ENCODE results near the gene TUBA1C. TPM values are rescaled to one million over a fixed set of nuclear protein-coding genes. Genes with fewer than 3 reads are reported as not detected.

The TUBA1C gene
- total RNA-seq, 1 donor = 321 TPM

GRCh38 chr12:49295082-49295936 lies 30.4 kb downstream of the TUBA1C start, which contains the start of gene PRPH:
TSS of gene PRPH (plus strand) at chr12:49295147. CDS start at chr12:49295201, 54 bp downstream.
- Histone ChIP-seq H3K79me2 (ENCODE audit: insufficient read depth, low read length) (no peaks in the 10 kb centered on the region), H3K9me3 (ENCODE audit: low read depth, low read length) (no peaks in the 10 kb centered on the region), H3K4me3 (ENCODE audit: insufficient read depth, low read length) (no peak within 1 kb of the TSS), H3K27ac (ENCODE audit: low read depth, low read length) (no peak within 1 kb of the TSS), H3K4me1 (ENCODE audit: insufficient read depth, low read length) (no peaks in the 10 kb centered on the region), H3K36me3 (ENCODE audit: insufficient read depth, low read length) (no peaks in the 10 kb centered on the region), H3K27me3 (ENCODE audit: insufficient read depth, low read length) (peaks cover 49% of the 10 kb centered on the region), H4K20me1 (ENCODE audit: insufficient read depth, low read length) (no peaks in the 10 kb centered on the region), H2AFZ (ENCODE audit: low read length) (no peak within 1 kb of the TSS), H3K4me2 (ENCODE audit: insufficient read depth, low read length) (no peak within 1 kb of the TSS)
- TF ChIP-seq CTCF (IDR thresholded peaks at IDR 0.05; ENCODE audit: extremely low read depth, low read depth, low read length) = no peak
- DNase-seq (ENCODE audit: insufficient read length, low spot score, missing footprints) = peak; percentile 56

DNA sequence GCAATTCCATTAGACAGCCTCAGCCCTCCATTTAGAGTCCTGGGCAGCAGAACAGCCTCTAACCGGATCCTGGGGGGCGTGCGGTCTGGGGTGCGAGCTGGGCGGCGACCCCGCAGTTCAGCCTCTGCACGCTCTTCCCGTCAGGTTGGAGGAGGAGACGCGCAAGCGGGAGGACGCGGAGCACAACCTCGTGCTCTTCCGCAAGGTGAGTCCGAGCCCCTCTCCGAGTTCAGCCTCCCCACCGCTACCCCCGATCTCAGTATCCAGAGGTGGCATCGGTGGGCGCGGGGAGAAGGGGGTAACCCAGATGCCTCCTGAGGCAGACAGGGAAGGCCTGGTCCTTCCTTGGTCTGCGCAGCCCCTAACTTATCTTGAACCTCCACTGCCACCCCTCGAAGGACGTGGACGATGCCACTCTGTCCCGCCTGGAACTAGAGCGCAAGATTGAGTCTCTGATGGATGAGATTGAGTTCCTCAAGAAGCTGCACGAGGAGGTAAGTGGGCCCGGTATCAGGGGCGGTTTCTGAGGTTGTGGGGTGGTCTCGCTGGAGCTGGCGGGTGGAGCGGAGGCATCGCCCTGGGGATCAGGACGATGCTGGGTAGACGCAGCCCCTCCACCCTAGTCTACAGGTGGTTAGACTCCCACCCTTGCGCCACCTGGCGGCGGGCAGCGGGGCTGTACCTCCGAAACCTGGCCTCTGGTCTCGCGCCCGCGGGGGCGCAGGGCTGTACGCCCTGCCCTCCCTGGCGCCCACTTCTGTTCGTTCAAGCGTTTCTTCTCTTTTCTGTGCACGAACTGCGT lies 31.4 kb downstream of the TUBA1C start:
- DNase-seq (ENCODE audit: insufficient read length, low spot score, missing footprints) = peak; percentile 90
- no peak overlapping the region for H3K4me3 ChIP-seq (ENCODE audit: insufficient read depth, low read length)
- no peaks in the 10 kb centered on the region for H3K36me3 ChIP-seq (ENCODE audit: insufficient read depth, low read length)
- peak overlapping the region; percentile 19 for H3K4me2 ChIP-seq (ENCODE audit: insufficient read depth, low read length)
- no peaks in the 10 kb centered on the region for H3K9me3 ChIP-seq (ENCODE audit: low read depth, low read length)
- no peak overlapping the region for H3K27ac ChIP-seq (ENCODE audit: low read depth, low read length)
- no peaks in the 10 kb centered on the region for H3K4me1 ChIP-seq (ENCODE audit: insufficient read depth, low read length)
- TF ChIP-seq CTCF (IDR thresholded peaks at IDR 0.05; ENCODE audit: extremely low read depth, low read depth, low read length) = peak; percentile 57
- no peaks in the 10 kb centered on the region for H3K79me2 ChIP-seq (ENCODE audit: insufficient read depth, low read length)
- H3K27me3 ChIP-seq (ENCODE audit: insufficient read depth, low read length) = peaks cover 54% of the 10 kb centered on the region
- no peak overlapping the region for H2AFZ ChIP-seq (ENCODE audit: low read length)
- H4K20me1 ChIP-seq (ENCODE audit: insufficient read depth, low read length) = no peaks in the 10 kb centered on the region

- peak; percentile 80 for DNase-seq (ENCODE audit: insufficient read length, low spot score, missing footprints)
- H3K36me3 ChIP-seq (ENCODE audit: insufficient read depth, low read length) = no peaks in the 10 kb centered on the region
- H3K4me1 ChIP-seq (ENCODE audit: insufficient read depth, low read length) = no peaks in the 10 kb centered on the region
- H3K9me3 ChIP-seq (ENCODE audit: low read depth, low read length) = no peaks in the 10 kb centered on the region
- peaks cover 54% of the 10 kb centered on the region for H3K27me3 ChIP-seq (ENCODE audit: insufficient read depth, low read length)
- no peak overlapping the region for H2AFZ ChIP-seq (ENCODE audit: low read length)
- no peak for TF ChIP-seq CTCF (IDR thresholded peaks at IDR 0.05; ENCODE audit: extremely low read depth, low read depth, low read length)
- H3K79me2 ChIP-seq (ENCODE audit: insufficient read depth, low read length) = no peaks in the 10 kb centered on the region
- no peaks in the 10 kb centered on the region for H4K20me1 ChIP-seq (ENCODE audit: insufficient read depth, low read length)
- peak overlapping the region; percentile 19 for H3K4me2 ChIP-seq (ENCODE audit: insufficient read depth, low read length)
- H3K27ac ChIP-seq (ENCODE audit: low read depth, low read length) = no peak overlapping the region
- no peak overlapping the region for H3K4me3 ChIP-seq (ENCODE audit: insufficient read depth, low read length)
Measured at GRCh38 chr12:49296836-49297694, 32.2 kb downstream of the TUBA1C start.

Measured in osteoblast (primary cell).